OCI-LY7 (cell line): ENCODE measurements around the gene RBM25. TPM values are rescaled to one million over a fixed set of nuclear protein-coding genes. Genes with fewer than 3 reads are reported as not detected.
"Not testable (repeated sequence)": the region's sequence is repeated elsewhere in the genome, so short reads cannot be mapped to it uniquely, and the experiment has no call there.

Experiments
- BruUV-seq: library from RNA; stranded (reverse); fragments of 400-500 nt; replicated peaks from 2 replicates; lab custom pipeline; 2021; lab: Mats Ljungman, UMichigan
- CTCF ChIA-PET: fragments of 300-600 bp; sonication (Branson Sonifier 250); formaldehyde crosslinking; loops from one replicate; lab custom pipeline; 2022; ENCODE audit warnings: antibody characterized with exemption; ENCODE audit not compliant: unreplicated experiment; lab: Charles Lee
- POLR2A ChIA-PET: fragments of 300-600 bp; sonication (Branson Sonifier 250); formaldehyde crosslinking; loops from one replicate; lab custom pipeline; 2022; ENCODE audit warnings: antibody characterized with exemption; lab: Charles Lee
- DNase-seq: peaks from one replicate; pipeline ENCODE4 v3.0.0-alpha.2; 2015; ENCODE audit warnings: low spot score
- H2AFZ ChIP-seq: fragments of 200-600 bp; sonication (generic), shearing (Covaris generic); 2 replicates; pipeline ENCODE4 v1.6.1; 2014; ENCODE audit warnings: mild to moderate bottlenecking, antibody characterized with exemption, low read length, moderate library complexity
- H3K27ac ChIP-seq: fragments of 200-600 bp; sonication (generic); 2 replicates; pipeline ENCODE4 v1.5.1; 2014; ENCODE audit warnings: mixed run types, low read depth, mild to moderate bottlenecking, moderate library complexity, low read length, inconsistent platforms; ENCODE audit not compliant: poor library complexity, severe bottlenecking
- H3K36me3 ChIP-seq: fragments of 200-600 bp; sonication (generic); 2 replicates; pipeline ENCODE4 v1.6.1; 2014; ENCODE audit warnings: mild to moderate bottlenecking, antibody characterized with exemption, low read length, moderate library complexity, mixed read lengths; ENCODE audit not compliant: insufficient read depth
- H3K4me1 ChIP-seq: fragments of 200-600 bp; sonication (generic); 2 replicates; pipeline ENCODE4 v1.5.1; 2014; ENCODE audit warnings: mild to moderate bottlenecking, low read length; ENCODE audit not compliant: insufficient read depth, poor library complexity, severe bottlenecking
- H3K4me2 ChIP-seq: fragments of 200-600 bp; sonication (generic); 2 replicates; pipeline ENCODE4 v1.6.1; 2014; ENCODE audit warnings: mild to moderate bottlenecking, low read length
- H3K4me3 ChIP-seq: fragments of 200-600 bp; sonication (generic); 2 replicates; pipeline ENCODE4 v1.5.1; 2014; ENCODE audit warnings: mild to moderate bottlenecking, low read depth, low read length; ENCODE audit not compliant: poor library complexity, severe bottlenecking
- H3K79me2 ChIP-seq: fragments of 200-600 bp; sonication (generic); 2 replicates; pipeline ENCODE4 v1.6.1; 2016; ENCODE audit warnings: low read depth, mild to moderate bottlenecking, low read length, moderate library complexity, mixed read lengths; ENCODE audit not compliant: insufficient read depth
- H3K9me2 ChIP-seq: fragments of 200-600 bp; sonication (generic); 2 replicates; pipeline ENCODE4 v1.6.1; 2016; ENCODE audit warnings: mild to moderate bottlenecking, low read length, mixed read lengths; ENCODE audit not compliant: insufficient read depth
- H3K9me3 ChIP-seq: fragments of 200-600 bp; sonication (generic); 2 replicates; pipeline ENCODE4 v1.6.1; 2014; ENCODE audit warnings: mild to moderate bottlenecking, mixed run types, low read length, mixed read lengths
- H4K20me1 ChIP-seq: fragments of 200-600 bp; sonication (generic); 2 replicates; pipeline ENCODE4 v1.6.1; 2014; ENCODE audit warnings: mild to moderate bottlenecking, antibody characterized with exemption, low read length, moderate library complexity, mixed read lengths; ENCODE audit not compliant: insufficient read depth
- EZH2phosphoT487 ChIP-seq: fragments of 200-600 bp; sonication (generic); IDR thresholded peaks from 2 replicates; pipeline ENCODE4 v1.6.1; 2018; ENCODE audit warnings: low read depth, borderline replicate concordance, mild to moderate bottlenecking, mixed run types, antibody characterized with exemption, low read length, moderate library complexity, mixed read lengths
- intact Hi-C: fragments of 100-400 bp; cut with micrococcal nuclease; formaldehyde crosslinking; loops from one replicate; pipeline ENCODE4 v1.10.0; 2022; ENCODE audit not compliant: unreplicated experiment
- total RNA-seq, 2 experiments: library from RNA; depleted of rRNA in 1 of 2; stranded (reverse); fragments of >200 nt in 1 of 2; shearing (Covaris generic) in 1 of 2; gene quantifications; 2 replicates each; pipeline ENCODE4 v1.2.3, GENCODE V29; 2014 to 2022
- TF ChIP-seq, protein P1 (sequence below): fragments of 200-600 bp; sonication (generic); conservative IDR thresholded peaks from 2 replicates; pipeline ENCODE4 v1.5.1; 2014; ENCODE audit warnings: mild to moderate bottlenecking, antibody characterized with exemption, low read length, moderate library complexity, mixed read lengths

Gene RBM25
- total RNA-seq, 2 experiments from 2014 or later: 70.5 to 120 TPM

DNA sequence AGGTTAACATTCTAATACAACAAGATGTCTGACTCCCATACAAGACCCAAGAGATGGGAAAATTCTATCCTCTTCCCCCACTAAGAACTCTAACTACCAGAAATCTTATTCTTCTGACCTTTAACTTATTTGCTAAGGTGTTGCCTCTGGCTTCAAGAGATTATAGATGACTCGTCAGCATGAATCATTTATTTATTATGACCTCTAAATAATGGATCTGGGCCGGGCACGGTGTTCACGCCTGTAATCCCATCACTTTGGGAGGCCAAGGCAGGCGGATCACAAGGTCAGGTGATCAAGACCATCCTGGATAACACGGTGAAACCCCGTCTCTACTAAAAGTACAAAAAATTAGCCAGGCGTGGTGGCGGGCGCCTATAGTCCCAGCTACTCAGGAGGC, 42.3 kb upstream of the RBM25 start:
- H3K4me1 ChIP-seq, H4K20me1 ChIP-seq, H3K9me2 ChIP-seq, H3K9me3 ChIP-seq, H3K27ac ChIP-seq, H3K4me2 ChIP-seq, DNase-seq, H3K4me3 ChIP-seq, intact Hi-C loops, BruUV-seq, CTCF ChIA-PET, H3K79me2 ChIP-seq, H2AFZ ChIP-seq: not testable (repeated sequence)
- peaks cover 38% of the 10 kb centered on the region for H3K36me3 ChIP-seq
- POLR2A ChIA-PET: interaction anchor here (0.5 kb wide), 1 partner anchor 47 kb away, joined by 3 read pairs; no protein-coding TSS in a partner anchor

DNA sequence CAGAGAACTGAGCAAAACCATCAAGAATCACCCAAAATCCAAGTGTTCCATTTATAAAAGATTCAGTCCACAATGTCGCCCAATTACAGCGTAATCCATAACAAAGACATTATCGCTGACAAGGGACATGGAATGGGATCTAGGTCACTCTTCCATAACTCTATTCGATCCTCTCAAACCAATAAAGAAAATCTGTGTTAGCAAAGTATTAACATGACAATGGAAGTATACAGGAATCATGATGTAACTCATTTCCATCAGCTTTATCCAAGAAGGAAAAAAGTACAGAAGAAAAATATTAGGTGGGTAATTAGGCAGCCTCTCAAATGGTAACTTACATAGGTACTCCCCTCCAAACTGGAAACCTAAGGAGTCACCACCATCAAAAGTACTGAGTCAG, 36.3 kb upstream of the RBM25 start:
- Histone ChIP-seq H3K9me2 (no peaks in the 10 kb centered on the region), H3K4me3 (no peak overlapping the region), H2AFZ (no peak overlapping the region), H4K20me1 (no peaks in the 10 kb centered on the region), H3K27ac (no peak overlapping the region), H3K79me2 (peaks cover 10% of the 10 kb centered on the region; the same call in 1 of the 2 replicates), H3K36me3 (peaks cover 47% of the 10 kb centered on the region), H3K4me1 (peaks cover 12% of the 10 kb centered on the region), H3K4me2 (peak overlapping the region; percentile 2; the same call in 1 of the 2 replicates), H3K9me3 (no peaks in the 10 kb centered on the region)
- POLR2A ChIA-PET: no interaction called here
- CTCF ChIA-PET: no interaction called here
- BruUV-seq: no TSS peak
- no peak for DNase-seq
- TF ChIP-seq, protein P1, sequence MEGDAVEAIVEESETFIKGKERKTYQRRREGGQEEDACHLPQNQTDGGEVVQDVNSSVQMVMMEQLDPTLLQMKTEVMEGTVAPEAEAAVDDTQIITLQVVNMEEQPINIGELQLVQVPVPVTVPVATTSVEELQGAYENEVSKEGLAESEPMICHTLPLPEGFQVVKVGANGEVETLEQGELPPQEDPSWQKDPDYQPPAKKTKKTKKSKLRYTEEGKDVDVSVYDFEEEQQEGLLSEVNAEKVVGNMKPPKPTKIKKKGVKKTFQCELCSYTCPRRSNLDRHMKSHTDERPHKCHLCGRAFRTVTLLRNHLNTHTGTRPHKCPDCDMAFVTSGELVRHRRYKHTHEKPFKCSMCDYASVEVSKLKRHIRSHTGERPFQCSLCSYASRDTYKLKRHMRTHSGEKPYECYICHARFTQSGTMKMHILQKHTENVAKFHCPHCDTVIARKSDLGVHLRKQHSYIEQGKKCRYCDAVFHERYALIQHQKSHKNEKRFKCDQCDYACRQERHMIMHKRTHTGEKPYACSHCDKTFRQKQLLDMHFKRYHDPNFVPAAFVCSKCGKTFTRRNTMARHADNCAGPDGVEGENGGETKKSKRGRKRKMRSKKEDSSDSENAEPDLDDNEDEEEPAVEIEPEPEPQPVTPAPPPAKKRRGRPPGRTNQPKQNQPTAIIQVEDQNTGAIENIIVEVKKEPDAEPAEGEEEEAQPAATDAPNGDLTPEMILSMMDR: no peak
- no peak for TF ChIP-seq EZH2phosphoT487
- intact Hi-C loops: no loop called here

DNA sequence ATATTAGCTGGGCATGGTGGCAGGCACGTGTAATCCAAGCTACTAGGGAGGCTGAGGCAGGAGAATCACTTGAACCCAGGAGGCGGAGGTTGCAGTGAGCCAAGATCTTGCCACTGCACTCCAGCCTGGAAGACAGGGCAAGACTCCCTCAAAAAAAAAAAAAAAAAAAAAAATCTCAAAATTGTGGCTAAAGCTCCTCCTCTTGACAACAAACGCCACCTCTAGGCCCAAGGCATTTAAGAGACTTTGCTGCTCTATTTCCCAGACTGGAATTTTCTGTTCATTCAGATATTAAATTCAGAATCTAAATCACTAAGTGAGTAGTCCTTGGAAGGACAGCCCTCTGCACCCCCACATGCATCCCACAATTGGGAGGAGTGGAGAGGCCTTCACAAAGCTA, 32.8 kb upstream of the RBM25 start:
- Histone ChIP-seq H3K79me2 (peaks cover 10% of the 10 kb centered on the region; the same call in 1 of the 2 replicates), H4K20me1 (no peaks in the 10 kb centered on the region), H2AFZ (no peak overlapping the region; the same call in 1 of the 2 replicates), H3K4me1 (peaks cover 19% of the 10 kb centered on the region), H3K4me3 (peak overlapping the region; percentile 86), H3K36me3 (peaks cover 24% of the 10 kb centered on the region), H3K9me2 (no peaks in the 10 kb centered on the region), H3K27ac (no peak overlapping the region), H3K4me2 (peak overlapping the region; percentile 98), H3K9me3 (no peaks in the 10 kb centered on the region)
- DNase-seq: no peak
- intact Hi-C loops: no loop called here
- TF ChIP-seq, protein P1: no peak
- TF ChIP-seq EZH2phosphoT487: no peak
- CTCF ChIA-PET: no interaction called here
- no TSS peak for BruUV-seq
- POLR2A ChIA-PET: interaction anchor here (0.7 kb wide), 3 partner anchors 8 to 212 kb away, joined by 3 to 4 read pairs (median 3); no protein-coding TSS in a partner anchor
